ENCODE measurements around the gene HIPK2. TPM values are rescaled to one million over a fixed set of nuclear protein-coding genes. Genes with fewer than 3 reads are reported as not detected.

HIPK2 gene
- total RNA-seq, 1 donor from 2014 or later, result 47.2 TPM

DNA sequence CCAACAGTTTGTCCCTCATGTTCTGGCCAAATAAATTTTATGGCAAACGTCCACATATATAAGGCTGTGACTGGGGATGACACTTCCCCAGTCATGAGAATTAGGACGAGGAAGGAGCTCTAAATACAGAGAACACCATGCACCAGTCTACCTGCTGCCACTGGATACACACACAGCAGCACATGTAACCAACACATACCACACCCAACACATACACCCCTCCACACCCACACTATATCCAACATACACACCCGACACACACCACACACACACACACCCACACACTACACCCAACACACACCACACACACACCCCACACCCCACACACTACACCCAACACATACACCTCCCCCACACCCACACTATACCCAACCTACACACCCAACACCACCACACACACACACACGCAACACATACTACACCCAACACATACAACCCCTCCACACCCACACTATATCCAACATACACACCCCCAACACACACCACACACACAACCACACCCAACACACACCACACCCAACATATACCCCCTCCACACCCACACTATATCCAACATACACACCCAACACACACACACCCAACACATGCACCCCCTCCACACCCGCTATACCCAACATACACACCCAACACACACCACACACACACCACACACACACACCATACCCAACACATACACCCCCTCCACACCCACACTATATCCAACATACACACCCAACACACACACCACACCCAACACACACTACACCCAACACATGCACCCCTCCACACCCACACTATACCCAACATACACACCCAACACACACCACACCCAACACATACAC, 74.1 kb downstream of the HIPK2 start:
- H3K27ac Mint-ChIP-seq (ENCODE audit: unreplicated experiment), result no peak overlapping the region

DNA sequence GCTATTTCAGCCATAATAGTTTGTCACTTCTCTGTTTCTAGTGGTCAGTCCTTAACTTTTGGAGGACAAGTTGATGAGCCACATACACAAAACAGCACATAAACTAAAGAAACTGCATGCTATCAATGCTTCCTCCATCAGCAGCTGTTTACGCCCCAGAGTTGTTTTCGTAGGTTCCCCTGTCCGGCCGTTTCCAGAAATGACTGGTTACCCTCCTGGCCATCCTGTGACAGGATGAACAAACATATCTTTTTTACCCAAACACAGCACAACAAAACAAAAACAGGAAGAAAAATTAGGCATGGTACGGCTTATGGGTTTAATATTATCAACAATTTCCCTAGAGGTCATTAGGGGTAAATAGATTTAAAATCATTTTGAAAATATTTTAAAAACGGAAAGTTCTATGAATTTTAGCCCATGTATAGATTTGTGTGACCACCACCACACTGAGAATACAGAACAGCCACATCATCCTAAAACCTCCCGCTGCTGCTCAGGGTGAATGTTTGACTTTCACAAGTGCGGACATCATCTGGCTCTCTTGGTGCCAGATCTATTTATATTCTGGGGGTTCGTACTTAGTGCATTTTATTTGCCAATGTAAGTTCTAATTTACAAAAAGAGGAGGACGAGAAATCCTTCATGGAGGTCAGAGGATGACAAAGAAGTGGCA, 74.8 kb downstream of the HIPK2 start:
- Mint-ChIP-seq H3K4me1 (ENCODE audit: unreplicated experiment) (peaks cover 24% of the 10 kb centered on the region), H3K9me3 (ENCODE audit: unreplicated experiment) (no peaks in the 10 kb centered on the region), H3K27ac (ENCODE audit: unreplicated experiment) (no peak overlapping the region), H3K27me3 (ENCODE audit: unreplicated experiment) (peaks cover 8% of the 10 kb centered on the region), H3K4me3 (ENCODE audit: unreplicated experiment) (no peak overlapping the region), H3K36me3 (ENCODE audit: low read depth, unreplicated experiment) (peaks cover 8% of the 10 kb centered on the region)
- TF ChIP-seq, protein P1, sequence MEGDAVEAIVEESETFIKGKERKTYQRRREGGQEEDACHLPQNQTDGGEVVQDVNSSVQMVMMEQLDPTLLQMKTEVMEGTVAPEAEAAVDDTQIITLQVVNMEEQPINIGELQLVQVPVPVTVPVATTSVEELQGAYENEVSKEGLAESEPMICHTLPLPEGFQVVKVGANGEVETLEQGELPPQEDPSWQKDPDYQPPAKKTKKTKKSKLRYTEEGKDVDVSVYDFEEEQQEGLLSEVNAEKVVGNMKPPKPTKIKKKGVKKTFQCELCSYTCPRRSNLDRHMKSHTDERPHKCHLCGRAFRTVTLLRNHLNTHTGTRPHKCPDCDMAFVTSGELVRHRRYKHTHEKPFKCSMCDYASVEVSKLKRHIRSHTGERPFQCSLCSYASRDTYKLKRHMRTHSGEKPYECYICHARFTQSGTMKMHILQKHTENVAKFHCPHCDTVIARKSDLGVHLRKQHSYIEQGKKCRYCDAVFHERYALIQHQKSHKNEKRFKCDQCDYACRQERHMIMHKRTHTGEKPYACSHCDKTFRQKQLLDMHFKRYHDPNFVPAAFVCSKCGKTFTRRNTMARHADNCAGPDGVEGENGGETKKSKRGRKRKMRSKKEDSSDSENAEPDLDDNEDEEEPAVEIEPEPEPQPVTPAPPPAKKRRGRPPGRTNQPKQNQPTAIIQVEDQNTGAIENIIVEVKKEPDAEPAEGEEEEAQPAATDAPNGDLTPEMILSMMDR (IDR thresholded peaks at IDR 0.05; ENCODE audit: unreplicated experiment), result peak; percentile 18
- DNase-seq (ENCODE audit: low spot score), result no peak

More for the DNA sequence above, 74.1 kb downstream of the HIPK2 start:
- Mint-ChIP-seq H3K4me1 (ENCODE audit: unreplicated experiment) (peaks cover 24% of the 10 kb centered on the region), H3K4me3 (ENCODE audit: unreplicated experiment) (no peak overlapping the region), H3K9me3 (ENCODE audit: unreplicated experiment) (no peaks in the 10 kb centered on the region), H3K36me3 (ENCODE audit: low read depth, unreplicated experiment) (peaks cover 8% of the 10 kb centered on the region), H3K27me3 (ENCODE audit: unreplicated experiment) (peaks cover 8% of the 10 kb centered on the region)
- DNase-seq (ENCODE audit: low spot score), result no peak
- TF ChIP-seq, protein P1 (IDR thresholded peaks at IDR 0.05; ENCODE audit: unreplicated experiment), result no peak

DNA sequence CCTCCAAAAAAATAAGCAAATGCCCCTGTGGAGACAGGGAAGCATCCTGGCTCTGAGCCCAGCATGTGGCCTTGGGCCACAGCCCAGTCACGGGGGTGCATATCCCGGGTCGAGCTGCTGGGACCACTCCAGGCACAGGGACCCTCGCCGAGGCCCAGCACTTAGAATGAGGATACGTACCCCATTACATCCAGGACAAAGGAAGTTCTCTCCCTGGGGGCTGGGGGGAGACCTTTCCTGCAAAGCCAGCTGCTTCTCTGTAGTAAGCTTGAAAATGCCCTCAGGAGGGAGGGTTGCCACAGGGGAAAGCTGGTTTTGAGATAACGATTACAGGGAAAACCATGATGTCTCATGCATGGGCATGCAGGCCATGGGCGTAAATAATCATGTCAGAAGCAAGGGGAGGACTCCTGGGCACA, 75.5 kb downstream of the HIPK2 start:
- peaks cover 24% of the 10 kb centered on the region for H3K4me1 Mint-ChIP-seq (ENCODE audit: unreplicated experiment)
- peaks cover 8% of the 10 kb centered on the region for H3K36me3 Mint-ChIP-seq (ENCODE audit: low read depth, unreplicated experiment)
- H3K4me3 Mint-ChIP-seq (ENCODE audit: unreplicated experiment), result no peak overlapping the region
- DNase-seq (ENCODE audit: low spot score), result no peak
- H3K27ac Mint-ChIP-seq (ENCODE audit: unreplicated experiment), result no peak overlapping the region
- peaks cover 8% of the 10 kb centered on the region for H3K27me3 Mint-ChIP-seq (ENCODE audit: unreplicated experiment)
- no peaks in the 10 kb centered on the region for H3K9me3 Mint-ChIP-seq (ENCODE audit: unreplicated experiment)
- TF ChIP-seq, protein P1 (IDR thresholded peaks at IDR 0.05; ENCODE audit: unreplicated experiment), result no peak

DNA sequence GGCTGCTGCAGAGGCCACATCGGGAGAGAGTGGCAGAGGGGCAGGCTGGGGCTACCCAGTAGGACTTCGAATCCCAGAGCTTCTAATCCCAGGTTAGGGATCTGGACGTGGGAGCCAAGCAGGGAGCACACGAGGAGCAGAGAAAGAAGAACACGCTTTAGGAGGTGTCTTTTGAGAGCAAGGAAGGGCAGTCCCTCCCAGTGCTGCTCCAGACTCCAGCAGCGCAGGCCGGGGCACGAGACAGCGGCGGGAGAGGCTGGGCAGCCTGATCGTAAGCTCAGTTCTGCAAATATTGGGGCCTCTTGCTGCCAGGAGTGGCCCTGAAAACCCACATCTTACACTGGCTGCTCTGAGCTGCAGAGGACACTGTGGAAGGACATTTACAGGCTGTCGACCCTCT, 75.9 kb downstream of the HIPK2 start:
- H3K4me3 Mint-ChIP-seq (ENCODE audit: unreplicated experiment), result no peak overlapping the region
- H3K27ac Mint-ChIP-seq (ENCODE audit: unreplicated experiment), result peak overlapping the region; percentile 48

More for the DNA sequence above, 75.9 kb downstream of the HIPK2 start:
- H3K4me1 Mint-ChIP-seq (ENCODE audit: unreplicated experiment), result peaks cover 24% of the 10 kb centered on the region
- TF ChIP-seq, protein P1 (IDR thresholded peaks at IDR 0.05; ENCODE audit: unreplicated experiment), result no peak
- H3K36me3 Mint-ChIP-seq (ENCODE audit: low read depth, unreplicated experiment), result peaks cover 8% of the 10 kb centered on the region
- no peaks in the 10 kb centered on the region for H3K9me3 Mint-ChIP-seq (ENCODE audit: unreplicated experiment)
- peaks cover 8% of the 10 kb centered on the region for H3K27me3 Mint-ChIP-seq (ENCODE audit: unreplicated experiment)
- DNase-seq (ENCODE audit: low spot score), result no peak

All from endothelial cell (in vitro differentiated cells).